Hepatic stellate cell (primary cell): ENCODE data around the gene RAD51D.
"Not testable (repeated sequence)": the region's sequence is repeated elsewhere in the genome, so short reads cannot be mapped to it uniquely, and the experiment has no call there.

Experiments used
- DNase-seq: peaks from one replicate; pipeline ENCODE4 v3.0.0; 2011; ENCODE audit warnings: low spot score

The RAD51D gene

GRCh38 chr17:35119370-35120165 is at the start of gene RAD51D:
Gene RAD51D, minus strand, starts transcription at chr17:35119860. Its CDS starts 247 bp downstream, at chr17:35119613.
- peak; percentile 87 for DNase-seq

GRCh38 chr17:35167666-35168065 is 48.0 kb upstream of the RAD51D start:
- peak; percentile 32 for DNase-seq

- DNase-seq, result no peak
Observed at GRCh38 chr17:35167046-35167445, 47.4 kb upstream of the RAD51D start.

- DNase-seq, result no peak
Observed at GRCh38 chr17:35166526-35166925, 46.9 kb upstream of the RAD51D start.

GRCh38 chr17:35164716-35165115 is 45.1 kb upstream of the RAD51D start:
- no peak for DNase-seq

- DNase-seq, result no peak
Observed at GRCh38 chr17:35163886-35164285, 44.2 kb upstream of the RAD51D start.

- DNase-seq, result no peak
Observed at GRCh38 chr17:35162755-35163154, 43.1 kb upstream of the RAD51D start.

- DNase-seq, result no peak
Observed at GRCh38 chr17:35161281-35161761, 41.7 kb upstream of the RAD51D start.

- no peak for DNase-seq
Observed at GRCh38 chr17:35160354-35161201, 40.9 kb upstream of the RAD51D start.

GRCh38 chr17:35159940-35160339 is 40.3 kb upstream of the RAD51D start:
- no peak for DNase-seq

- DNase-seq, result no peak
Observed at GRCh38 chr17:35155246-35155645, 35.6 kb upstream of the RAD51D start.

- DNase-seq, result no peak
Observed at GRCh38 chr17:35154196-35155165, 34.8 kb upstream of the RAD51D start.

- DNase-seq, result no peak
Observed at GRCh38 chr17:35152421-35153140, 32.9 kb upstream of the RAD51D start.

GRCh38 chr17:35151080-35151479 is 31.4 kb upstream of the RAD51D start:
- DNase-seq, result not testable (repeated sequence)

GRCh38 chr17:35149941-35150340 is 30.3 kb upstream of the RAD51D start:
- DNase-seq, result no peak

- DNase-seq, result no peak
Observed at GRCh38 chr17:35148144-35148543, 28.5 kb upstream of the RAD51D start.

GRCh38 chr17:35147375-35147905 is 27.8 kb upstream of the RAD51D start, which contains the start of gene UNC45B:
Gene UNC45B, plus strand, starts transcription at chr17:35147817. Its CDS starts 447 bp downstream, at chr17:35148264.
- no peak for DNase-seq

- no peak for DNase-seq
Observed at GRCh38 chr17:35146214-35146833, 26.7 kb upstream of the RAD51D start.

GRCh38 chr17:35144840-35145239 is 25.2 kb upstream of the RAD51D start:
- no peak for DNase-seq

- DNase-seq, result no peak
Observed at GRCh38 chr17:35142467-35142796, 22.8 kb upstream of the RAD51D start.
